Measurements from ENCODE around the gene EPAS1. TPM values are rescaled to one million over a fixed set of nuclear protein-coding genes. Genes with fewer than 3 reads are reported as not detected.

EPAS1 gene
- total RNA-seq, 1 experiment from 2014 or later = 8.5 TPM

DNA sequence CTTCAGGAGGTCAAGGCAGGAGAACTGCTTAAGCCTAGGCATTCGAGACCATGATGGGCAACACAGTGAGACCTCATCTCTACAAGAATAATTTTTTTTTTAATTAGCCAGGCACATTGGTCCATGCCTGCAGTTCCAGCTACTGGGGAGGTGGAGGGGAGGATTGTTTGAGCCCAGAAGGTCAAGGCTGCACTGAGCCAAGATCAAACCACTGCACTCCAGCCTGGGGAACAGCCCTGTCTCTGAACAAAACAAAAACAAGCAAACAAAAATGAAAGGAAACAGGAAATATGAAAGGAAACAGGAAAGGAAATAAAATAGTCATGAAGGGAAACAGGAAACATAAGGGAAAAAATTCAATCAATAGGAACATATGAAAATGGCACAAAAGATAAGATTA lies 117.5 kb downstream of the EPAS1 start (continued):
- no peak for TF ChIP-seq USF1 (CRISPR knock-in tag; IDR thresholded peaks at IDR 0.05)
- no peak for TF ChIP-seq TEAD4 (CRISPR knock-in tag; IDR thresholded peaks at IDR 0.05)

DNA sequence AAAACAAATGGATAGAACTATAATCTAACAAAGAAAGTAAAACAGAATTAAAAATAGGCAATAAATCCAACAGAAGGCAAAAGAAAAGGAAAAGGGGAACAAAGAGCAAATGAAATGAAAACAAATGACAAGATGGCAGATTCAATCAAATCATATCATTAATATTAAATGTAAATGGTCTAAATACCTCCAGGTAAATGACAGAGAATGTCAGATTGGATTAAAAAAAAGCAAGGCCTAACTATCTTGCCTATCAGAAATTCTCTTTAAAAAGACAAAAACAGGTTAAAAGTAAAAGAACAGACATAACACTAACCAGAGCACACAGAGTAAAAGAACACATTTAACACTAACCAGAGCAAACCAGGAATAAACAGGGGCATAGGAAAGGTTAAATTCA lies 119.1 kb downstream of the EPAS1 start:
- H3K9me3 Mint-ChIP-seq = peaks cover 53% of the 10 kb centered on the region
- DNase-seq (ENCODE audit: low spot score) = no peak
- H3K4me1 Mint-ChIP-seq = 0 out of 2 replicates have a peak, but pooled peaks cover 5% of the 10 kb centered on the region
- ATAC-seq = no peak
- ChIA-PET CTCF (no interaction called here), POLR2A (no interaction called here)
- TF ChIP-seq CREB1 (CRISPR knock-in tag; IDR thresholded peaks at IDR 0.05) (no peak), PRDM15 (CRISPR knock-in tag; IDR thresholded peaks at IDR 0.05) (no peak), ZNF317 (CRISPR knock-in tag; IDR thresholded peaks at IDR 0.05; ENCODE audit: borderline replicate concordance, low read depth) (no peak), OVOL2 (CRISPR knock-in tag; IDR thresholded peaks at IDR 0.05; ENCODE audit: borderline replicate concordance) (no peak), CREM (CRISPR knock-in tag; IDR thresholded peaks at IDR 0.05) (no peak), HMGXB4 (CRISPR knock-in tag; IDR thresholded peaks at IDR 0.05) (no peak), PREB (CRISPR knock-in tag; IDR thresholded peaks at IDR 0.05; ENCODE audit: borderline replicate concordance) (no peak), ARID4B (CRISPR knock-in tag; IDR thresholded peaks at IDR 0.05; ENCODE audit: borderline replicate concordance) (no peak), TP53 (CRISPR knock-in tag; IDR thresholded peaks at IDR 0.05) (no peak)
- TF ChIP-seq, protein P1, sequence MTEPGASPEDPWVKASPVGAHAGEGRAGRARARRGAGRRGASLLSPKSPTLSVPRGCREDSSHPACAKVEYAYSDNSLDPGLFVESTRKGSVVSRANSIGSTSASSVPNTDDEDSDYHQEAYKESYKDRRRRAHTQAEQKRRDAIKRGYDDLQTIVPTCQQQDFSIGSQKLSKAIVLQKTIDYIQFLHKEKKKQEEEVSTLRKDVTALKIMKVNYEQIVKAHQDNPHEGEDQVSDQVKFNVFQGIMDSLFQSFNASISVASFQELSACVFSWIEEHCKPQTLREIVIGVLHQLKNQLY (CRISPR knock-in tag; IDR thresholded peaks at IDR 0.05) = no peak
- no peak overlapping the region for H3K4me3 Mint-ChIP-seq
- H3K27ac Mint-ChIP-seq = no peak overlapping the region
- H3K27me3 Mint-ChIP-seq (ENCODE audit: low read depth) = no peaks in the 10 kb centered on the region
- peaks cover 35% of the 10 kb centered on the region for H3K36me3 Mint-ChIP-seq

Measured in WTC11 (cell line).